DMS 273 treated with DMSO at 0.1 percent for 48 hours (cell line): ENCODE data around the gene FYCO1.

Source experiments
- DNase-seq: peaks from one replicate; lab custom pipeline; 2025; lab: John Stamatoyannopoulos, UW

Gene FYCO1

GRCh38 chr3:45965253-45965652 is 30.4 kb downstream of the FYCO1 start:
- DNase-seq = no peak

- no peak for DNase-seq
Observed at GRCh38 chr3:45964139-45964538, 31.5 kb downstream of the FYCO1 start.

GRCh38 chr3:45962033-45962432 is 33.6 kb downstream of the FYCO1 start:
- DNase-seq = no peak

GRCh38 chr3:45960289-45960688 is 35.3 kb downstream of the FYCO1 start:
- DNase-seq = no peak

- no peak for DNase-seq
Observed at GRCh38 chr3:45959201-45959600, 36.4 kb downstream of the FYCO1 start.

- no peak for DNase-seq
Observed at GRCh38 chr3:45958321-45958791, 37.3 kb downstream of the FYCO1 start.

GRCh38 chr3:45957586-45957985 is 38.0 kb downstream of the FYCO1 start:
- DNase-seq = no peak

- no peak for DNase-seq
Observed at GRCh38 chr3:45955706-45956105, 39.9 kb downstream of the FYCO1 start.

- DNase-seq = no peak
Observed at GRCh38 chr3:45955017-45955647, 40.5 kb downstream of the FYCO1 start.

- DNase-seq = no peak
Observed at GRCh38 chr3:45954306-45954705, 41.3 kb downstream of the FYCO1 start.

- DNase-seq = no peak
Observed at GRCh38 chr3:45953536-45953935, 42.1 kb downstream of the FYCO1 start.

- DNase-seq = no peak
Observed at GRCh38 chr3:45952456-45952855, 43.2 kb downstream of the FYCO1 start.

- no peak for DNase-seq
Observed at GRCh38 chr3:45951946-45952345, 43.7 kb downstream of the FYCO1 start.

- no peak for DNase-seq
Observed at GRCh38 chr3:45950686-45951600, 44.7 kb downstream of the FYCO1 start.

- no peak for DNase-seq
Observed at GRCh38 chr3:45950131-45950530, 45.5 kb downstream of the FYCO1 start.

GRCh38 chr3:45949432-45949831 is 46.2 kb downstream of the FYCO1 start:
- no peak for DNase-seq

- DNase-seq = no peak
Observed at GRCh38 chr3:45948881-45949280, 46.7 kb downstream of the FYCO1 start.

GRCh38 chr3:45948311-45948781 is 47.3 kb downstream of the FYCO1 start:
- DNase-seq = no peak

- no peak for DNase-seq
Observed at GRCh38 chr3:45947361-45947760, 48.3 kb downstream of the FYCO1 start.

GRCh38 chr3:45946875-45947274 is 48.7 kb downstream of the FYCO1 start:
- DNase-seq = no peak

- DNase-seq = no peak
Observed at GRCh38 chr3:45946307-45946706, 49.3 kb downstream of the FYCO1 start.

GRCh38 chr3:45944830-45945620 is 50.6 kb downstream of the FYCO1 start:
- no peak for DNase-seq
